K562 (cell line): ENCODE measurements around the gene SYTL2. TPM values are rescaled to one million over a fixed set of nuclear protein-coding genes. Genes with fewer than 3 reads are reported as not detected.

Experiments
- ATAC-seq: fragments of 200-7000 bp; cut with Tn5 transposase; 3 replicates; pipeline ENCODE4 v1.9.1; 2020; ENCODE audit warnings: moderate library complexity
- BruUV-seq: library from RNA; stranded (reverse); fragments of 400-500 nt; replicated peaks from 2 replicates; lab custom pipeline; 2021; lab: Mats Ljungman, UMichigan
- CTCF ChIA-PET: fragments of 300-600 bp; formaldehyde crosslinking; extraction: SDS; loops from one replicate; lab custom pipeline; 2021; ENCODE audit warnings: low intra/inter-chr PET ratio; lab: Yijun Ruan, JAX
- POLR2A ChIA-PET: fragments of 300-600, 350-650 bp; sonication (Branson Sonifier 250); formaldehyde crosslinking; extraction: SDS; loops from one replicate; lab custom pipeline; 2021; ENCODE audit warnings: antibody characterized with exemption, inconsistent platforms; lab: Yijun Ruan, JAX
- DNase-seq, 4 experiments: peaks; one replicate each; pipeline versions ENCODE4 v3.0.0 to v3.0.0-alpha.2; 2011 to 2018; ENCODE audit warnings: low spot score in 3 of 4, mixed read lengths in 3 of 4; ENCODE audit errors: extremely low read depth in 1 of 4
- FAIRE-seq: peaks from 2 replicates; lab custom pipeline; 2011; peaks lifted over from hg19 to GRCh38; lab: Jason Lieb, UNC
- H2AFZ ChIP-seq: 2 replicates; pipeline ENCODE4 v1.6.0; 2011; ENCODE audit warnings: low read depth, low read length, control low read depth, inconsistent platforms
- H3K27ac ChIP-seq: fragments of 200-600 bp; 3 replicates; pipeline ENCODE4 v1.8.0; 2011; ENCODE audit warnings: low read depth, mild to moderate bottlenecking, control low read depth, inconsistent platforms, low read length, moderate library complexity, mixed read lengths; ENCODE audit errors: extremely low read depth
- H3K27me3 ChIP-seq, 2 experiments: fragments of 300-600 bp in 1 of 2; 2 replicates in 1 of 2; 3 replicates in 1 of 2; pipeline versions ENCODE4 v1.6.0 to v1.8.0; 2011; ENCODE audit warnings: inconsistent platforms in 2 of 2, low read length in 2 of 2, mild to moderate bottlenecking in 1 of 2, mixed read lengths in 1 of 2, moderate library complexity in 1 of 2; ENCODE audit not compliant: control insufficient read depth in 2 of 2, insufficient read depth in 2 of 2
- H3K36me3 ChIP-seq: fragments of 300-600 bp; 3 replicates; pipeline ENCODE4 v1.8.0; 2011; ENCODE audit warnings: mild to moderate bottlenecking, low read length, inconsistent platforms; ENCODE audit not compliant: control insufficient read depth, insufficient read depth
- H3K4me1 ChIP-seq, 2 experiments: fragments of 200-600 bp in 1 of 2; replicated peaks in 1 of 2; 2 replicates in 1 of 2; 3 replicates in 1 of 2; pipeline versions ENCODE4 v1.5.1 to v1.8.0; 2011; ENCODE audit warnings: inconsistent platforms in 2 of 2, low read length in 2 of 2, mild to moderate bottlenecking in 1 of 2, mixed read lengths in 1 of 2, moderate library complexity in 1 of 2; ENCODE audit not compliant: control insufficient read depth in 2 of 2, insufficient read depth in 2 of 2
- H3K4me2 ChIP-seq: 2 replicates; pipeline ENCODE4 v1.6.1; 2011; ENCODE audit warnings: low read length, control low read depth, inconsistent platforms, mixed read lengths; ENCODE audit not compliant: insufficient read depth
- H3K4me3 ChIP-seq: fragments of 200-600 bp; sonication (generic), shearing (Covaris generic); 2 replicates; pipeline ENCODE4 v1.5.1; 2016; ENCODE audit warnings: control low read depth, inconsistent platforms
- H3K79me2 ChIP-seq: fragments of 200-600 bp; 3 replicates; pipeline ENCODE4 v1.8.0; 2011; ENCODE audit warnings: low read length, inconsistent platforms; ENCODE audit not compliant: control insufficient read depth, insufficient read depth
- H3K9ac ChIP-seq, 2 experiments: 2 replicates each; pipeline versions ENCODE4 v1.6.0 to v1.6.1; 2011; ENCODE audit warnings: low read depth in 2 of 2, low read length in 2 of 2, control low read depth in 1 of 2, inconsistent platforms in 1 of 2, mild to moderate bottlenecking in 1 of 2, mixed read lengths in 1 of 2; ENCODE audit not compliant: insufficient read depth in 1 of 2
- H3K9me1 ChIP-seq: one replicate; pipeline ENCODE4 v1.6.0; 2011; ENCODE audit warnings: inconsistent platforms, mild to moderate bottlenecking, low read length, moderate library complexity; ENCODE audit not compliant: control insufficient read depth, insufficient read depth
- H3K9me3 ChIP-seq: replicated peaks from 2 replicates; pipeline ENCODE4 v1.5.1; 2011; ENCODE audit warnings: low read depth, low read length, inconsistent platforms; ENCODE audit not compliant: control insufficient read depth, insufficient read depth
- H4K20me1 ChIP-seq: replicated peaks from 2 replicates; pipeline ENCODE4 v1.6.1; 2011; ENCODE audit warnings: low read length, inconsistent platforms, mixed read lengths; ENCODE audit not compliant: control insufficient read depth, insufficient read depth
- BCL6 ChIP-seq: fragments of 250-450 bp; sonication (Bioruptor Pico); IDR thresholded peaks from 2 replicates; pipeline ENCODE4 v1.4.0; 2020
- BDP1 ChIP-seq: IDR thresholded peaks from 3 replicates; pipeline ENCODE4 v1.6.1; 2011; ENCODE audit not compliant: insufficient read length, insufficient read depth
- CHD4 ChIP-seq: fragments of 200-600 bp; sonication (generic); IDR thresholded peaks from 3 replicates; pipeline ENCODE4 v1.6.1; 2012; ENCODE audit warnings: low read depth, mild to moderate bottlenecking, mixed read lengths, low read length, inconsistent platforms; ENCODE audit not compliant: insufficient read depth, insufficient replicate concordance, poor library complexity, severe bottlenecking
- CTCF ChIP-seq, 3 experiments: IDR thresholded peaks in 2 of 3; conservative IDR thresholded peaks in 1 of 3; 2 replicates each; pipeline ENCODE4 v1.5.1; 2011 to 2012; ENCODE audit warnings: low read length in 3 of 3, mild to moderate bottlenecking in 3 of 3, control low read depth in 2 of 3, improper control_type of control experiment in 1 of 3, inconsistent platforms in 1 of 3, low read depth in 1 of 3, mixed read lengths in 1 of 3, moderate library complexity in 1 of 3; ENCODE audit not compliant: insufficient read depth in 2 of 3
- CTCFL ChIP-seq: IDR thresholded peaks from 2 replicates; pipeline ENCODE4 v1.6.1; 2011; ENCODE audit warnings: borderline replicate concordance, low read depth, mild to moderate bottlenecking, moderate library complexity, low read length; ENCODE audit not compliant: insufficient read depth, poor library complexity, severe bottlenecking
- GATAD2A ChIP-seq: fragments of 450-650 bp; IDR thresholded peaks from 2 replicates; pipeline ENCODE4 v1.6.1; 2017
- RREB1 ChIP-seq: fragments of 250-450 bp; sonication (Bioruptor Pico); IDR thresholded peaks from 2 replicates; pipeline ENCODE4 v1.4.0; 2020
- THAP7 ChIP-seq: fragments of 250-450 bp; sonication (Bioruptor Pico); IDR thresholded peaks from 2 replicates; pipeline ENCODE4 v1.5.0; 2021
- WGBS: fragments of 100-300 bp; shearing (Covaris generic); methylation state at CpG from one replicate; pipeline ENCODE4 v1.1.6; 2016; ENCODE audit warnings: low coverage, mixed read lengths; ENCODE audit not compliant: insufficient coverage; ENCODE audit errors: missing lambda C conversion rate; 5-methylcytosine and 5-hydroxymethylcytosine counted together
- in situ Hi-C: fragments of 300-500 bp; cut with MboI; formaldehyde crosslinking; loops from 4 replicates; pipeline ENCODE4 v1.15.0; 2018; ENCODE audit warnings: inconsistent platforms, mixed read lengths
- intact Hi-C: fragments of 100-400 bp; cut with micrococcal nuclease; formaldehyde crosslinking; loops from 2 replicates; pipeline ENCODE4 v1.14.2; 2022
- polyA plus RNA-seq, 8 experiments: library from polyadenylated mRNA; depleted of rRNA in 4 of 8; stranded (reverse) in 5 of 8; unstranded in 3 of 8; fragments of >200 nt; fragmentation: Nextera tagmentation in 2 of 8; fragmentation: Illumina TruSeq in 1 of 8; extraction: Ambion mirVana in 2 of 8; extraction: Trizol in 1 of 8; gene quantifications; 2 replicates each; pipeline versions ENCODE4 v1.2.1 to v1.2.3, GENCODE V29; 2011 to 2014; ENCODE audit warnings: inconsistent platforms in 1 of 8, missing spikeins in 1 of 8
- total RNA-seq, 7 experiments: library from RNA; depleted of rRNA in 6 of 7; stranded (reverse); fragments of >200 nt in 6 of 7; fragmentation: Illumina TruSeq in 2 of 7; extraction: Trizol in 2 of 7; gene quantifications; 2 replicates each; pipeline versions ENCODE4 v1.2.1 to v1.2.3, GENCODE V29; 2011 to 2021; ENCODE audit warnings: low replicate concordance in 1 of 7

SYTL2 gene
- total and polyA plus RNA-seq, 9 of the 15 experiments (the other 6 are each of a cell fraction or from before 2014, with no cell fraction given), result 0.05 to 0.57 (median 0.35) TPM

- POLR2A ChIA-PET, result no interaction called here
- in situ Hi-C loops, result no loop called here
- no peak overlapping the region for H3K4me2 ChIP-seq
- H3K27ac ChIP-seq, result no peak overlapping the region
- H3K4me1 ChIP-seq, result no peaks in the 10 kb centered on the region
- FAIRE-seq (no peak), ATAC-seq (no peak), DNase-seq (no peak)
- H2AFZ ChIP-seq, result no peak overlapping the region
- no peaks in the 10 kb centered on the region for H3K36me3 ChIP-seq
- no peaks in the 10 kb centered on the region for H3K9me1 ChIP-seq
- intact Hi-C loops, result no loop called here
- no peak overlapping the region for H3K4me3 ChIP-seq
- no peaks in the 10 kb centered on the region for H3K79me2 ChIP-seq
- no peak overlapping the region for H3K9ac ChIP-seq
- H3K27me3 ChIP-seq, result no peaks in the 10 kb centered on the region
- no peaks in the 10 kb centered on the region for H3K9me3 ChIP-seq
- no peaks in the 10 kb centered on the region for H4K20me1 ChIP-seq
- CTCF ChIA-PET, result no interaction called here
- BruUV-seq, result no TSS peak
- WGBS, result 0% methylated on average over 1 of the region's 1 CpG
- TF ChIP-seq BCL6 (CRISPR knock-in tag) (no peak), RREB1 (no peak), GATAD2A (no peak), CHD4 (no peak), CTCF (IDR thresholded peaks at IDR 0.05 in 2 of 3, conservative IDR thresholded peaks at IDR 0.05 in 1 of 3; ENCODE audit: insufficient read depth in 2 of 3, low read depth in 1 of 3, low read length in 3 of 3) (no peak), THAP7 (CRISPR knock-in tag) (no peak), BDP1 (no peak), CTCFL (no peak)
Measured at GRCh38 chr11:85758480-85759039, 52.4 kb downstream of the SYTL2 start.
